ENCODE results near the gene RFC3. TPM values are rescaled to one million over a fixed set of nuclear protein-coding genes. Genes with fewer than 3 reads are reported as not detected.

Gene RFC3
- total and polyA plus RNA-seq, 8 donors, result 8.0 to 27.3 (median 20.9) TPM

DNA sequence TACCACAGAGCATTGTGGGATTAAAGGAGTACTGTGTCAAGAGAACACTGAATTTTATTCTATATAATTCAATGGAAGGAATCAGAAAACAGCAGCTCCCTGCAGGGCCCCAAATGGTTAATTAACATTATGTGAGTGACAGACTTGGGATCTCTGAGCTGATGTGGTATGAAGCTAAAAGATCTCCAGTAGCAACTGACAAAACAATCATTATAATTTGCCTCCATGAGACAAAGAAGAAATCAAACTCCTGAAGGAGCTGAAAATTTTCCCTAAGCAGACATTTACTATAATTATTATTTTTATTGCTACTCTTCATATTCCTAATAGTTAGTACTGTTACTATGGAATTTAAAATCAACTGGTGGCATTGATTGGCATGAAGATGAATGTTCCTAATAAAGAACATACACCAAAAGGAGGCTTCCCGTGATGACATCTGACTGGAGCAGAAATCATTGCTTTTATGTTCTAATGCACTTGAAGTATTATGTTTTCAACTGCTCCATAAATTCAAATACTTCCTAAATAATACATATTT lies 28.8 kb upstream of the RFC3 start:
- ATAC-seq, result no peak

DNA sequence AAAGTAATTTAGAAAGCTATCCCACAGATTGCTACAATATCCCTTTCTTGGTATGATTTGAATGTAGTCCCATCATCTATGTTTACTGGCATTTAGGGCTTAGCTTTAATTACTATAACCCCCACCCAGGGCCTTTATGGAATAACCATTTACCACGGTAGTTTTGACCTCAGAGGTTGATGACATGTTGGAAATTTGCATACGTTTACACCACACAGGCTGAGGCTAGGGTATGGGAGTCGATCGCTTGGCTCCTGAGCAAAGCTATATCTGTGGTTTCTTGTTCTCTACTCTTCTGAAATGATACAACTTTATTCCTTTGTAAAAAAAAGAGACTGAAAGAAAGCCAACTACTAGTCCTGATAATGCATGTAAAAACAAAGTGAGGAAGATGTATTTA lies 28.2 kb upstream of the RFC3 start:
- ATAC-seq (no peak), DNase-seq (no peak)
- H3K4me1 ChIP-seq, result peaks cover 0 to 4% of the 10 kb centered on the region in 2 donors
- H3K4me3 ChIP-seq, result no peak overlapping the region
- intact Hi-C loops (cut with DNase I), result no loop called here
- TF ChIP-seq, protein P1, sequence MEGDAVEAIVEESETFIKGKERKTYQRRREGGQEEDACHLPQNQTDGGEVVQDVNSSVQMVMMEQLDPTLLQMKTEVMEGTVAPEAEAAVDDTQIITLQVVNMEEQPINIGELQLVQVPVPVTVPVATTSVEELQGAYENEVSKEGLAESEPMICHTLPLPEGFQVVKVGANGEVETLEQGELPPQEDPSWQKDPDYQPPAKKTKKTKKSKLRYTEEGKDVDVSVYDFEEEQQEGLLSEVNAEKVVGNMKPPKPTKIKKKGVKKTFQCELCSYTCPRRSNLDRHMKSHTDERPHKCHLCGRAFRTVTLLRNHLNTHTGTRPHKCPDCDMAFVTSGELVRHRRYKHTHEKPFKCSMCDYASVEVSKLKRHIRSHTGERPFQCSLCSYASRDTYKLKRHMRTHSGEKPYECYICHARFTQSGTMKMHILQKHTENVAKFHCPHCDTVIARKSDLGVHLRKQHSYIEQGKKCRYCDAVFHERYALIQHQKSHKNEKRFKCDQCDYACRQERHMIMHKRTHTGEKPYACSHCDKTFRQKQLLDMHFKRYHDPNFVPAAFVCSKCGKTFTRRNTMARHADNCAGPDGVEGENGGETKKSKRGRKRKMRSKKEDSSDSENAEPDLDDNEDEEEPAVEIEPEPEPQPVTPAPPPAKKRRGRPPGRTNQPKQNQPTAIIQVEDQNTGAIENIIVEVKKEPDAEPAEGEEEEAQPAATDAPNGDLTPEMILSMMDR (IDR thresholded peaks at IDR 0.05), result no peak
- H3K27me3 ChIP-seq, result no peaks in the 10 kb centered on the region
- H3K9me3 ChIP-seq, result no peaks in the 10 kb centered on the region
- H3K27ac ChIP-seq, result no peak overlapping the region
- H3K36me3 ChIP-seq, result no peaks in the 10 kb centered on the region

More for the DNA sequence above, 28.8 kb upstream of the RFC3 start:
- no peak overlapping the region for H3K27ac ChIP-seq
- H3K4me3 ChIP-seq, result no peak overlapping the region
- H3K27me3 ChIP-seq, result no peaks in the 10 kb centered on the region
- peaks cover 0 to 4% of the 10 kb centered on the region in 2 donors for H3K4me1 ChIP-seq
- H3K9me3 ChIP-seq, result no peaks in the 10 kb centered on the region
- TF ChIP-seq, protein P1 (IDR thresholded peaks at IDR 0.05), result no peak
- no peak for DNase-seq
- no peaks in the 10 kb centered on the region for H3K36me3 ChIP-seq
- intact Hi-C loops (cut with DNase I), result no loop called here

DNA sequence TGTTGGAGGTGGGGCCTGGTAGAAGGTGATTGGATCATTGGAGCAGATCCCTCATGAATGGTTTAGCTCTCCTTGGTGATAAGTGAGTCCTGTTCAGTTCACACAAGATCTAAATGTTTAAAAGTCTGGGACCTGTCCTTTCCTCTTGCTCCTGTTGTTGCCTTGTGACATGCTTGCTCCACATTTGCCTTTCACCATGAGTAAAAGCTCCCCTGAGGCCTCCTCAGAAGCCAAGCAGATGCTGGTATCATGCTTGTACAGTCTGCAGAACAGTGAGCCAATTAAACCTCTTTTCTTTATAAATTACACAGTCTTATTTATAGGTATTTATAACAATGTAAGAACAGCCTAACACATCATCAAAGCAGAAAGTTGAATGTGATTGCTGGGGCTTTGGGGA lies 24.2 kb upstream of the RFC3 start:
- intact Hi-C loops (cut with DNase I), result no loop called here

GRCh38 chr13:33794576-33794975 lies 23.4 kb upstream of the RFC3 start:
- ATAC-seq (no peak), DNase-seq (no peak)
- Histone ChIP-seq H3K27ac (no peak overlapping the region), H3K9me3 (no peaks in the 10 kb centered on the region), H3K27me3 (no peaks in the 10 kb centered on the region), H3K36me3 (no peaks in the 10 kb centered on the region), H3K4me1 (peaks cover 4 to 9% of the 10 kb centered on the region in 2 donors), H3K4me3 (no peak overlapping the region)
- intact Hi-C loops (cut with DNase I), result no loop called here
- TF ChIP-seq, protein P1 (IDR thresholded peaks at IDR 0.05), result no peak

More for the DNA sequence above, 24.2 kb upstream of the RFC3 start:
- no peak overlapping the region for H3K4me3 ChIP-seq
- H3K27ac ChIP-seq, result no peak overlapping the region
- H3K4me1 ChIP-seq, result peaks cover 4 to 9% of the 10 kb centered on the region in 2 donors
- H3K27me3 ChIP-seq, result no peaks in the 10 kb centered on the region
- TF ChIP-seq, protein P1 (IDR thresholded peaks at IDR 0.05), result no peak
- no peak for ATAC-seq
- H3K36me3 ChIP-seq, result no peaks in the 10 kb centered on the region
- H3K9me3 ChIP-seq, result no peaks in the 10 kb centered on the region
- no peak for DNase-seq

DNA sequence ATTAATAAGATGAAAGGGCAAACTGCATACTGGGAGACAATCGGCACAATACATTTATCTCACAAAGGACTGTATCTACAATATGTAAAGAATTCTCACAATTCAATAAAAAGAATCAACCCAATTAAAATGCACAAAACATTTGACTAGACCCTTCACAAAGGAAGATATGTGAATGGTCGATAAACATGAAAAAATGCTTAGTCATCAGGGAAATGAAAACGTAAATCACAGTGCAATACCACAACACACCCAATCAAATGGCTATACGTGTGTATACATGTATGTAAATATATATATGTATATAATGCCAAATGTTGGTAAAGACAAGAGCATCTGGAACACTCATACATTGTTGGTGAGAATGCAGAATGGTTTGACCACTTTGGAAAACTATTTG lies 21.9 kb upstream of the RFC3 start:
- H3K27ac ChIP-seq, result no peak overlapping the region
- no peak overlapping the region for H3K4me3 ChIP-seq
- DNase-seq (no peak), ATAC-seq (no peak)
- intact Hi-C loops (cut with DNase I), result no loop called here
- peaks cover 4 to 9% of the 10 kb centered on the region in 2 donors for H3K4me1 ChIP-seq
- TF ChIP-seq, protein P1 (IDR thresholded peaks at IDR 0.05), result no peak
- no peaks in the 10 kb centered on the region for H3K9me3 ChIP-seq
- no peaks in the 10 kb centered on the region for H3K27me3 ChIP-seq
- H3K36me3 ChIP-seq, result no peaks in the 10 kb centered on the region

Data from left lung (tissue), 10 donors.